ENCODE results near the gene C5orf15. TPM values are rescaled to one million over a fixed set of nuclear protein-coding genes. Genes with fewer than 3 reads are reported as not detected.

C5orf15 gene
- total and polyA plus RNA-seq, 9 of the 15 experiments (the other 6 are each of a cell fraction or from before 2014, with no cell fraction given), result 23.3 to 50.7 (median 35.5) TPM

DNA sequence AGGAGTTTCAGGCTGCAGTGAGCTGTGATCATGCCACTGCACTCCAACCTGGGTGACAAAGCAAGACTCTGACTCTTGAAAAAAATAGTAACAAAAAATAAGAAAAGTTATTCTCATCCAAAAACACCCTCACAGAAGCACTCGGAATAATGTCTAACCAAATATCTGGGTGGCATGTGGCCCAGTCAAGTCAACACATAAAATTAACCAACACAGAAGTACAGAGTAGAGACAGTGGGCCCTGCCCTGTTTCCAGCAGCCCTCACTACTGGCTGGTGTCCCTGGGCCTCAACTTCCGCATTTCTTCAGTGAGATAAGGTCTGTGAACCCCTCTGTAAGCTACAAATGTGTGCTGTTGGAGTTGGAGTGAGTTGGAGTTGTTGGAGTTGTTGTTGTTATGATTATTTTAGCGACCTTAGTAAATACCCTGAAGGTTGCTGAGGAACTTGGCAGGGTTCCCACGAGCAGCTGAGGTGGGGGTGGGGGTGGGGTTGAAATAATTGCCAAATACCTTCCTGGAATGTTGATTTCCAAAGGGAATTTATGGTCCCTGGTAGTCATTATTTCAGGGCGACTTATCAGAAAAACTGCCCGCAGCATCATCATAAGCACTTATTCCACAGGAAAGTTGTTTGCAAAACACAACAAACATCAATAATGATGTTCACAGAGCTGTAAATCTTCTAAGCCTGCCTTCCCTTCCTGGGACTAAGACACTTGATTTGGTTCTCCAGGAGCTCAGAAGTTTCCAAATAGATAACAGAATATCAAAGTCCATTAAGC is 30.2 kb downstream of the C5orf15 start (continued):
- peak in 1 of 2 experiments; percentile 78; a peak in 2 of 4 replicates for TF ChIP-seq TEAD1 (CRISPR knock-in tag; IDR thresholded peaks at IDR 0.05)
- no peak for TF ChIP-seq PRMT5 (CRISPR knock-in tag; IDR thresholded peaks at IDR 0.05)
- peak; percentile 54 for TF ChIP-seq ARID1B (IDR thresholded peaks at IDR 0.05)
- TF ChIP-seq NUFIP1 (IDR thresholded peaks at IDR 0.05; ENCODE audit: partially characterized antibody), result no peak
- no peak for TF ChIP-seq SP2 (IDR thresholded peaks at IDR 0.05; ENCODE audit: extremely low read depth, low read depth, low read length, poor library complexity, severe bottlenecking)
- TF ChIP-seq ZBTB7A (IDR thresholded peaks at IDR 0.05; ENCODE audit: borderline replicate concordance, control insufficient read depth, low read depth, low read length), result peak; percentile 40; the same call in 1 of the 2 replicates
- TF ChIP-seq ZNF507 (tag; conservative IDR thresholded peaks at IDR 0.05), result no peak
- TF ChIP-seq GABPA (tag; conservative IDR thresholded peaks at IDR 0.05; ENCODE audit: low read depth), result 0 out of 2 replicates have a peak, but pooled peaks have one; percentile 33
- TF ChIP-seq ASH1L (IDR thresholded peaks at IDR 0.05; ENCODE audit: borderline replicate concordance, low read depth, partially characterized antibody), result peak; percentile 25
- TF ChIP-seq TBL1XR1 (IDR thresholded peaks at IDR 0.05; ENCODE audit: low read length in 2 of 2), result 0 out of 4 replicates have a peak, but pooled peaks of 1 of the 2 experiments have one; percentile 21
- no peak for TF ChIP-seq OTX1 (CRISPR knock-in tag; IDR thresholded peaks at IDR 0.05)
- TF ChIP-seq, protein P1, sequence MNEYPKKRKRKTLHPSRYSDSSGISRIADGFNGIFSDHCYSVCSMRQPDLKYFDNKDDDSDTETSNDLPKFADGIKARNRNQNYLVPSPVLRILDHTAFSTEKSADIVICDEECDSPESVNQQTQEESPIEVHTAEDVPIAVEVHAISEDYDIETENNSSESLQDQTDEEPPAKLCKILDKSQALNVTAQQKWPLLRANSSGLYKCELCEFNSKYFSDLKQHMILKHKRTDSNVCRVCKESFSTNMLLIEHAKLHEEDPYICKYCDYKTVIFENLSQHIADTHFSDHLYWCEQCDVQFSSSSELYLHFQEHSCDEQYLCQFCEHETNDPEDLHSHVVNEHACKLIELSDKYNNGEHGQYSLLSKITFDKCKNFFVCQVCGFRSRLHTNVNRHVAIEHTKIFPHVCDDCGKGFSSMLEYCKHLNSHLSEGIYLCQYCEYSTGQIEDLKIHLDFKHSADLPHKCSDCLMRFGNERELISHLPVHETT (CRISPR knock-in tag; conservative IDR thresholded peaks at IDR 0.05 in 1 of 2, IDR thresholded peaks at IDR 0.05 in 1 of 2), result peak in 1 of 2 experiments; percentile 68; a peak in 2 of 4 replicates
- TF ChIP-seq, protein P2, sequence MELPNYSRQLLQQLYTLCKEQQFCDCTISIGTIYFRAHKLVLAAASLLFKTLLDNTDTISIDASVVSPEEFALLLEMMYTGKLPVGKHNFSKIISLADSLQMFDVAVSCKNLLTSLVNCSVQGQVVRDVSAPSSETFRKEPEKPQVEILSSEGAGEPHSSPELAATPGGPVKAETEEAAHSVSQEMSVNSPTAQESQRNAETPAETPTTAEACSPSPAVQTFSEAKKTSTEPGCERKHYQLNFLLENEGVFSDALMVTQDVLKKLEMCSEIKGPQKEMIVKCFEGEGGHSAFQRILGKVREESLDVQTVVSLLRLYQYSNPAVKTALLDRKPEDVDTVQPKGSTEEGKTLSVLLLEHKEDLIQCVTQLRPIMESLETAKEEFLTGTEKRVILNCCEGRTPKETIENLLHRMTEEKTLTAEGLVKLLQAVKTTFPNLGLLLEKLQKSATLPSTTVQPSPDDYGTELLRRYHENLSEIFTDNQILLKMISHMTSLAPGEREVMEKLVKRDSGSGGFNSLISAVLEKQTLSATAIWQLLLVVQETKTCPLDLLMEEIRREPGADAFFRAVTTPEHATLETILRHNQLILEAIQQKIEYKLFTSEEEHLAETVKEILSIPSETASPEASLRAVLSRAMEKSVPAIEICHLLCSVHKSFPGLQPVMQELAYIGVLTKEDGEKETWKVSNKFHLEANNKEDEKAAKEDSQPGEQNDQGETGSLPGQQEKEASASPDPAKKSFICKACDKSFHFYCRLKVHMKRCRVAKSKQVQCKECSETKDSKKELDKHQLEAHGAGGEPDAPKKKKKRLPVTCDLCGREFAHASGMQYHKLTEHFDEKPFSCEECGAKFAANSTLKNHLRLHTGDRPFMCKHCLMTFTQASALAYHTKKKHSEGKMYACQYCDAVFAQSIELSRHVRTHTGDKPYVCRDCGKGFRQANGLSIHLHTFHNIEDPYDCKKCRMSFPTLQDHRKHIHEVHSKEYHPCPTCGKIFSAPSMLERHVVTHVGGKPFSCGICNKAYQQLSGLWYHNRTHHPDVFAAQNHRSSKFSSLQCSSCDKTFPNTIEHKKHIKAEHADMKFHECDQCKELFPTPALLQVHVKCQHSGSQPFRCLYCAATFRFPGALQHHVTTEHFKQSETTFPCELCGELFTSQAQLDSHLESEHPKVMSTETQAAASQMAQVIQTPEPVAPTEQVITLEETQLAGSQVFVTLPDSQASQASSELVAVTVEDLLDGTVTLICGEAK (IDR thresholded peaks at IDR 0.05), result 0 out of 2 replicates have a peak, but pooled peaks have one; percentile 27
- TF ChIP-seq, protein P2 (CRISPR knock-in tag; IDR thresholded peaks at IDR 0.05), result no peak

Data from K562 (cell line).